ENCODE results near the gene MRC1.

Gene MRC1

DNA sequence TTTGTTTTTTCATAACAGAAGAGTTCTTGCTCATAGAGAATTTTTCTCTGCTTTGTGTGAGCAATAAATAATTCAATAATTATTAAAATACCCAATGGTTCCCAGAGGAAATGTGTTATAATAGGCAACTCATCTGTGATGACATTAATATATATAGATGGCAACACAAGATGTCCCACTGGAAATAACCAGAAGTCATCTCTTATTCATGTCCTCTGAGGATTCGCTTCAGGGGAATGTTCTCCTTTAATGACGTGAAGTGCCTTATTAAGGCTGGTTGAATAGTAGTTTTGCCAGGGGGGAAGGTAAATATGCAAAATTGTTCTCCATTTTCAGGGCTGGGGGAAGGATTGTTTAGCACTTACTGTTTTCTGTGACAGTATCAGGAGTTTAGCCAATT lies 145.7 kb downstream of the MRC1 start:
- in situ Hi-C loops (cut with MboI; ENCODE audit: low sequenced_read_pairs, unreplicated experiment) = no loop called here
- TF ChIP-seq, protein P1, sequence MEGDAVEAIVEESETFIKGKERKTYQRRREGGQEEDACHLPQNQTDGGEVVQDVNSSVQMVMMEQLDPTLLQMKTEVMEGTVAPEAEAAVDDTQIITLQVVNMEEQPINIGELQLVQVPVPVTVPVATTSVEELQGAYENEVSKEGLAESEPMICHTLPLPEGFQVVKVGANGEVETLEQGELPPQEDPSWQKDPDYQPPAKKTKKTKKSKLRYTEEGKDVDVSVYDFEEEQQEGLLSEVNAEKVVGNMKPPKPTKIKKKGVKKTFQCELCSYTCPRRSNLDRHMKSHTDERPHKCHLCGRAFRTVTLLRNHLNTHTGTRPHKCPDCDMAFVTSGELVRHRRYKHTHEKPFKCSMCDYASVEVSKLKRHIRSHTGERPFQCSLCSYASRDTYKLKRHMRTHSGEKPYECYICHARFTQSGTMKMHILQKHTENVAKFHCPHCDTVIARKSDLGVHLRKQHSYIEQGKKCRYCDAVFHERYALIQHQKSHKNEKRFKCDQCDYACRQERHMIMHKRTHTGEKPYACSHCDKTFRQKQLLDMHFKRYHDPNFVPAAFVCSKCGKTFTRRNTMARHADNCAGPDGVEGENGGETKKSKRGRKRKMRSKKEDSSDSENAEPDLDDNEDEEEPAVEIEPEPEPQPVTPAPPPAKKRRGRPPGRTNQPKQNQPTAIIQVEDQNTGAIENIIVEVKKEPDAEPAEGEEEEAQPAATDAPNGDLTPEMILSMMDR (IDR thresholded peaks at IDR 0.05; ENCODE audit: borderline replicate concordance, control extremely low read depth, extremely low read depth, insufficient read depth, missing control alignments) = no peak
- no peak for DNase-seq (ENCODE audit: low spot score)

DNA sequence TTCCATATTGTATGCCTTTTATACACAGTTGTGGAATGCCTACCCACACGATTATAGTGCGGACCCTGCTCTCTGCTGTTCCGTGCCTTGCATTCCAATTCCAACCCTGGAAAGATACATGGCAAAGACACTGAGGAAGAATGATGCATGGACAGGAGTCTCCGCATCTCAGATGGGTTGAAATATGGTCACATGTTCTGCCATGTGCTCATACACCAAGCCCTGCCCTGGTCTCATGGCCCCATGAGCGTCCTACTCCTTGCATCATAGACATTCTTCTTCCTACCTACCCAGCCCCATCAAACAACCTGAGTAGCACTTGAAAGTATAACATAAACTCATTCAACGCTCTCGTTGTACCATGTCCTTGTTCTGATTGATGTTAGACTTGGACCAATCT lies 148.9 kb downstream of the MRC1 start:
- DNase-seq (ENCODE audit: low spot score) = no peak
- in situ Hi-C loops (cut with MboI; ENCODE audit: low sequenced_read_pairs, unreplicated experiment) = no loop called here
- TF ChIP-seq, protein P1 (IDR thresholded peaks at IDR 0.05; ENCODE audit: borderline replicate concordance, control extremely low read depth, extremely low read depth, insufficient read depth, missing control alignments) = no peak

DNA sequence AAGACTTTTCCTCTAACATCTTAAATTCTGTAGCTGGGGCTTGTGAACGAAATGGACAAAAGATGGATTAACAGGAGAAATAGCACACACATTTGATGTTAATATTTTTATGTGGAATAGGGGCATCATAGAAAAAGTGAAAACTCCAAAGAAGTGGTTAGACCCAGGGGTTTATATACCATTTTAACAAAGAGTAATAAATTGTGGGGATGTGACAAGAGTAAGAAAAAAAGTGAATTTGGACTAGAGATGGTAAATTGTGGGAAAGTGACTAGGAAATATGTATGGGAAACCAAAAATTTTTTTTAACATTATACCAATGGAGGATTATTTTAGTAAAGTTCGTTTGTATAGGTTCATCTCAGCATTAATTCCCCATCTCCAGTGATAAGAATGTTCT lies 150.7 kb downstream of the MRC1 start:
- in situ Hi-C loops (cut with MboI; ENCODE audit: low sequenced_read_pairs, unreplicated experiment) = no loop called here
- TF ChIP-seq, protein P1 (IDR thresholded peaks at IDR 0.05; ENCODE audit: borderline replicate concordance, control extremely low read depth, extremely low read depth, insufficient read depth, missing control alignments) = no peak
- DNase-seq (ENCODE audit: low spot score) = no peak
